Measurements from ENCODE around the gene GNG12. TPM values are rescaled to one million over a fixed set of nuclear protein-coding genes. Genes with fewer than 3 reads are reported as not detected.

GNG12 gene
- total and polyA plus RNA-seq, 2 donors (not counting 1 experiment from before 2014, with no cell fraction given), result not detected

GRCh38 chr1:67724928-67725560 lies 108.2 kb downstream of the GNG12 start:
- Histone ChIP-seq H3K4me3 (ENCODE audit: control extremely low read depth in 1 of 5, extremely low read depth in 1 of 5, insufficient read depth in 1 of 5, low read depth in 2 of 5, low read length in 4 of 5) (no peak overlapping the region), H3K9ac (ENCODE audit: low read length) (no peak overlapping the region), H3K27ac (ENCODE audit: low read length in 2 of 2) (no peak overlapping the region), H3K4me2 (replicated peaks; ENCODE audit: low read depth, low read length, poor library complexity, severe bottlenecking) (no peak overlapping the region), H3K4me1 (ENCODE audit: control insufficient read depth in 2 of 2, insufficient read depth in 2 of 2, low read length in 2 of 2) (no peaks in the 10 kb centered on the region), H3K9me3 (ENCODE audit: control extremely low read depth in 1 of 3, control insufficient read depth in 2 of 3, insufficient read depth in 1 of 3, low read length in 2 of 3) (no peaks in the 10 kb centered on the region), H3K27me3 (replicated peaks in 1 of 4; ENCODE audit: control extremely low read depth in 1 of 4, control insufficient read depth in 3 of 4, insufficient read depth in 4 of 4, low read length in 3 of 4) (peaks cover 0 to 4% (median 0%) of the 10 kb centered on the region in 4 experiments), H2AFZ (ENCODE audit: insufficient read depth, low read depth, low read length, poor library complexity, severe bottlenecking) (no peak overlapping the region), H3K79me2 (ENCODE audit: control insufficient read depth, insufficient read depth, low read length) (no peaks in the 10 kb centered on the region), H3K36me3 (replicated peaks in 1 of 2; ENCODE audit: control extremely low read depth in 1 of 2, control insufficient read depth in 1 of 2, extremely low read depth in 1 of 2, insufficient read depth in 2 of 2, low read length in 1 of 2) (no peaks in the 10 kb centered on the region), H4K20me1 (ENCODE audit: control insufficient read depth, insufficient read depth, low read length, poor library complexity, severe bottlenecking) (no peaks in the 10 kb centered on the region)
- Mint-ChIP-seq H3K27me3 (no peaks in the 10 kb centered on the region), H3K9me3 (ENCODE audit: insufficient read depth) (no peaks in the 10 kb centered on the region), H3K4me1 (no peaks in the 10 kb centered on the region), H3K27ac (no peak overlapping the region), H3K4me3 (no peak overlapping the region)
- ATAC-seq (ENCODE audit: low read depth), result no peak
- no peak for TF ChIP-seq EZH2 (IDR thresholded peaks at IDR 0.05; ENCODE audit: borderline replicate concordance, insufficient read depth, low read depth, low read length, poor library complexity, severe bottlenecking)
- TF ChIP-seq, protein P1, sequence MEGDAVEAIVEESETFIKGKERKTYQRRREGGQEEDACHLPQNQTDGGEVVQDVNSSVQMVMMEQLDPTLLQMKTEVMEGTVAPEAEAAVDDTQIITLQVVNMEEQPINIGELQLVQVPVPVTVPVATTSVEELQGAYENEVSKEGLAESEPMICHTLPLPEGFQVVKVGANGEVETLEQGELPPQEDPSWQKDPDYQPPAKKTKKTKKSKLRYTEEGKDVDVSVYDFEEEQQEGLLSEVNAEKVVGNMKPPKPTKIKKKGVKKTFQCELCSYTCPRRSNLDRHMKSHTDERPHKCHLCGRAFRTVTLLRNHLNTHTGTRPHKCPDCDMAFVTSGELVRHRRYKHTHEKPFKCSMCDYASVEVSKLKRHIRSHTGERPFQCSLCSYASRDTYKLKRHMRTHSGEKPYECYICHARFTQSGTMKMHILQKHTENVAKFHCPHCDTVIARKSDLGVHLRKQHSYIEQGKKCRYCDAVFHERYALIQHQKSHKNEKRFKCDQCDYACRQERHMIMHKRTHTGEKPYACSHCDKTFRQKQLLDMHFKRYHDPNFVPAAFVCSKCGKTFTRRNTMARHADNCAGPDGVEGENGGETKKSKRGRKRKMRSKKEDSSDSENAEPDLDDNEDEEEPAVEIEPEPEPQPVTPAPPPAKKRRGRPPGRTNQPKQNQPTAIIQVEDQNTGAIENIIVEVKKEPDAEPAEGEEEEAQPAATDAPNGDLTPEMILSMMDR (IDR thresholded peaks at IDR 0.05), result no peak
- POLR2A ChIA-PET, result no interaction called here
- intact Hi-C loops (cut with micrococcal nuclease), result no loop called here
- WGBS (ENCODE audit: insufficient coverage), result 100% methylated on average over 1 of the region's 3 CpGs
- DNase-seq, result no peak
- CTCF ChIA-PET, result no interaction called here

GRCh38 chr1:67723620-67724019 lies 109.6 kb downstream of the GNG12 start:
- H3K27me3 Mint-ChIP-seq, result no peaks in the 10 kb centered on the region
- H3K9me3 ChIP-seq (ENCODE audit: control extremely low read depth in 1 of 3, control insufficient read depth in 2 of 3, insufficient read depth in 1 of 3, low read length in 2 of 3), result no peaks in the 10 kb centered on the region
- no peak overlapping the region for H3K27ac ChIP-seq (ENCODE audit: low read length in 2 of 2)
- intact Hi-C loops (cut with micrococcal nuclease), result no loop called here
- H3K27ac Mint-ChIP-seq, result no peak overlapping the region
- H3K36me3 ChIP-seq (replicated peaks in 1 of 2; ENCODE audit: control extremely low read depth in 1 of 2, control insufficient read depth in 1 of 2, extremely low read depth in 1 of 2, insufficient read depth in 2 of 2, low read length in 1 of 2), result no peaks in the 10 kb centered on the region
- no peak overlapping the region for H3K4me2 ChIP-seq (replicated peaks; ENCODE audit: low read depth, low read length, poor library complexity, severe bottlenecking)
- H3K4me1 Mint-ChIP-seq, result no peaks in the 10 kb centered on the region
- ChIA-PET CTCF (interaction anchor here (1.7 kb wide), 1 partner anchor 37 kb away, joined by 4 read pairs; no protein-coding TSS in a partner anchor), POLR2A (no interaction called here)
- no peak for TF ChIP-seq EZH2 (IDR thresholded peaks at IDR 0.05; ENCODE audit: borderline replicate concordance, insufficient read depth, low read depth, low read length, poor library complexity, severe bottlenecking)
- TF ChIP-seq, protein P1 (IDR thresholded peaks at IDR 0.05), result no peak
- no peak overlapping the region for H3K9ac ChIP-seq (ENCODE audit: low read length)
- ATAC-seq (ENCODE audit: low read depth), result no peak
- no peaks in the 10 kb centered on the region for H3K4me1 ChIP-seq (ENCODE audit: control insufficient read depth in 2 of 2, insufficient read depth in 2 of 2, low read length in 2 of 2)
- H3K4me3 Mint-ChIP-seq, result no peak overlapping the region
- H3K9me3 Mint-ChIP-seq (ENCODE audit: insufficient read depth), result no peaks in the 10 kb centered on the region
- H3K79me2 ChIP-seq (ENCODE audit: control insufficient read depth, insufficient read depth, low read length), result no peaks in the 10 kb centered on the region
- no peak for DNase-seq
- no CpG with 5 or more reads among the region's 2 CpGs for WGBS (ENCODE audit: insufficient coverage)
- no peaks in the 10 kb centered on the region for H4K20me1 ChIP-seq (ENCODE audit: control insufficient read depth, insufficient read depth, low read length, poor library complexity, severe bottlenecking)
- no peak overlapping the region for H3K4me3 ChIP-seq (ENCODE audit: control extremely low read depth in 1 of 5, extremely low read depth in 1 of 5, insufficient read depth in 1 of 5, low read depth in 2 of 5, low read length in 4 of 5)
- no peak overlapping the region for H2AFZ ChIP-seq (ENCODE audit: insufficient read depth, low read depth, low read length, poor library complexity, severe bottlenecking)
- peaks cover 0 to 7% (median 0%) of the 10 kb centered on the region in 4 experiments for H3K27me3 ChIP-seq (replicated peaks in 1 of 4; ENCODE audit: control extremely low read depth in 1 of 4, control insufficient read depth in 3 of 4, insufficient read depth in 4 of 4, low read length in 3 of 4)
